Activated naive CD4-positive, alpha-beta T cell treated with Interleukin-2 at 50 U/mL for 16 hours (primary cell): Measurements from ENCODE around the gene TOM1L2.
"Not testable (repeated sequence)": the region's sequence is repeated elsewhere in the genome, so short reads cannot be mapped to it uniquely, and the experiment has no call there.

Experiments used
- DNase-seq: peaks from one replicate; pipeline ENCODE4 v3.0.0-alpha.2; 2020

TOM1L2 gene

DNA sequence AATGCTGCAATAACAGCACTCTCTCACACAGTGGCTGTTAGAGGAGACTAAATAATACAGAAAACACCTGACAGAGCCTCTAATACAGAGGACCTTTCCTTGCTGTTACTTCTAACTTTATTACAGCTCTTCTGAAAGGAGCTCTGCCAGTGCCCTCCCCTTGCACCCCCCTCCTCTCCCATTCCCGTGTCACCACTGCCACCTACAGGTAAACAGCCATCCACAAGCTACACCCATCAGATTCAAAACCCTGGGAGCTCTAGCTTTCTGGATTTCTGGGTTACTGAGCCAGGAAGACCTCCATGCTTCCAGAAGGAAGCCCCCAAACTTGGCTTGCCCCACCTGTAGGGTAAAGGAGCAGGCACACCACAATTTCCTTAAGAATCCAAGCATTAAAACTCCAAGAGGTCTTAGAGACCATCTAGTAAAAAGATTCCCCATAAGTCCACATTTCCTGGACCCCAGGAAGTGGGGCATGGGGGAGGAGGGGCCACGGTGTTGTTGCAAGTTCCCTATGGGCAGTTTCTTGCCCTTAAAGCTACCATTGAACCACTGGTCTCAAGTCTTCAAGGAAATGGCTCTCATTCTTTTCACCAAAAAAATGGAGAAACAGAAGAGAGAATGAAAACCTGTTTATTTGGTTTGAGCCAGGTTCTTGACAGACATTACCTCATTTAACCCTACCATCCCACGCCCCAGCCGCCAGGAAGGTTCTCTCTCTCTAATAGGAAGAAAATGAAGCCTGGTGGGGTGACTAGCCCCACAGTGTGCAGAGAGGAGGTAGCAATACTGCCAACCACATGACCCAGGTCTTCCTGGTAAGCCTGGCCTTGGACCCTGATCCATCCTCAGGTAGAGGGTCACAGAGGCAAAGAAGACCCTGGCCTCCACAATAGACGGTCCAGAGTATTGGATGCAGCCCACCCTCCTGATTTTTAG lies 52.8 kb downstream of the TOM1L2 start:
- peak; percentile 62 for DNase-seq

DNA sequence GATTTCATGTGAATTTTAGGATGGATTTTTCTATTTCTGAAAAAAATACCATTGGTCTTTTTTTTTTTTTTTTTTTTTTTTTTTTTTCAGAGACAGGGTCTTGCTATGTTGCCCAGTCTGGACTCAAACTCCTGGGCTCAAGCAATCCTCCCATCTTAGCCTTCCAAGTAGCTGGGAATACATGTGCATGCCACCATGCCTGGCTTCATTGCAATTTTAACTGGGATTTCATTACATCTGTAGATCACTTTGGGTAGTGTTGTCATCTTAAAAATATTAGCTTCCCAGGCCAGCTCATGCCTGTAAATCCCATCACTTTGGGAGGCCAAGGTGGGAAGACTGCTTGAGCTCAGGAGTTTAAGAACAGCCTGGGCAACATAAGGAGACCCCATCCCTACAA lies 54.8 kb downstream of the TOM1L2 start:
- no peak for DNase-seq

DNA sequence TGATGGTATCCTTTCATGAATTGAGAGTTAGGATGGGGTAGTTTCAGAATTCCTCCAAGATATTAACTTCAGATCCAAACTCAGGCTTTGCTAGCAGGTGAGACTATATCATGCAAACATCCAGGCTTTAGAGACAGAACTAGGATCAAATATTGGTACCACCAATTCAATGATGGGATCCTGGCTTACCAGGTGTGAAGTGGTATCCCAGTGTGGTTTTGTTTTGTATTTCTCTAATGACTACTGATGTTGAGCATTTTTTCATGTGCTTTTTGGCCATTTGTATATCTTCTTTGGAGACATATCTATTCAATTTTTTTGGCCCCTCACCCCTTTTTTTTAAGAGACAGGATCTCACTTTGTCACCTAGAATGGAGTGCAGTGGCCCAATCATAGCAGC lies 57.0 kb downstream of the TOM1L2 start:
- DNase-seq: no peak

DNA sequence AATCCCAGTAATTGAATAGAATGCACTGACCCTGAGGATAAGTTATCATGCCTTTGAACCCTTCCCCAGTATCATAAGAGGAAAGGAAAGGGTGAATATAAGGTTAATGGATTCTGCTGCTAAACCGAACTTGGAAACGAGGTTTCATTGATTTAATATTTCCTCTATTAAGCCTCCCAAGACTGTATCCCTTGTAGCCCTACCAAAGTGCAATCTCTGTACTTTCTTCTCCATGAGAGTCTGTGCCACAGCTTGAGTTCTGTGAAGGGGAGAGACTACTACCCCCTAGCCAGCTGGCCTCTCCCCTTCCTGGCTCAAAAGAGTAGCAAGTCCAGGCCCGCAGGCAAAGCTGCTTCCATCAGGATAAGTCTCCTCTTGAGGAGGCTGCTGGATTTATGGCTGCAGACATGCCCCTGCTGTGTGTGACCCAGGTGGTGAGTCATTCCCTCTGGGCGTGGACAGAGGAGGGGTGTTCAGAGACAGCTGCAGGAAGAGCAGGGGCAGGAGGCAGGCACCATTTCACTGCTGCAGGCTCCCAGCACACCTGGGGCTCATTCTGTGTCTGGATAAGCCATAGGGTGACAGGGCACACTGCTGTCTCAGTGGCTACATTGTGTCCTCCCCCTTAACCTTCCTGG lies 58.4 kb downstream of the TOM1L2 start:
- peak; percentile 30 for DNase-seq

DNA sequence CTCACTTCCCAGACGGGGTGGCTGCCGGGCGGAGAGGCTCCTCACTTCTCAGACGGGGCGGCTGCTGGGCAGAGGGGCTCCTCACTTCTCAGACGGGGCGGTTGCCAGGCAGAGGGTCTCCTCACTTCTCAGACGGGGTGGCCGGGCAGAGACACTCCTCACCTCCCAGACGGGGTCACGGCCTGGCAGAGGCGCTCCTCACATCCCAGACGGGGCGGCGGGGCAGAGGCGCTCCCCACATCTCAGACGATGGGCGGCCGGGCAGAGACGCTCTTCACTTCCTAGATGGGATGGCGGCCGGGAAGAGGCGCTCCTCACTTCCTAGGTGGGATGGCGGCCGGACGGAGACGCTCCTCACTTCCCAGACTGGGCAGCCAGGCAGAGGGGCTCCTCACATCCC lies 59.9 kb downstream of the TOM1L2 start:
- not testable (repeated sequence) for DNase-seq

DNA sequence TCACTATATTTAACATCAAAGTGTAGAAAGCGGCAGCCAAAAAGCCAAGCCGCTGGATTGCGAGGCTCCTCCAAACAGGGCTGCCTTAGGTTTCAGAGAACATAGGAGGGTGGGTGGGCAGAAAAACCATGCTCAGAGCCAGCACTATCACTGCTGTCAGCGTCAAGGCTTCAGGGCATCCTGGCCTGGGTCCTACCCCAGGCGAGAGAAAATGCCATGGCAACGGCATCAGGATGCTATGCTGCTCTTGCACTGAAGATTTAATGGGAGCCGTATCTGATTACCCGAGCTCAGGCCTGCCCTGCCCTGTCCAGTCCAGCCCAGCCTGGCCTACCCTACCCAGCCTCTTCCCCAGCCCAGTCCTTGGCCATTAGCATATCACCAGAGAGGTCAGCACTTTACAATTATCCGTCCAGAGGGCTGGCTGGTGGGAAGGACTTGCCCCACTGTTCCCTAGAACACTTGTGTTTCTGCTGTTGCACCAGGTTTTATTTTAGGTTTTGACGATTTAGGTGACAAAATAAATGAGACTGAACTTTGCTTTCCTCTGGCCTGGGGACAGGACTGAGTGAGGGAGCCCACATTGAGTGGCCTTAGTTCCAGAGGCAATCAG lies 61.1 kb downstream of the TOM1L2 start:
- DNase-seq: no peak

DNA sequence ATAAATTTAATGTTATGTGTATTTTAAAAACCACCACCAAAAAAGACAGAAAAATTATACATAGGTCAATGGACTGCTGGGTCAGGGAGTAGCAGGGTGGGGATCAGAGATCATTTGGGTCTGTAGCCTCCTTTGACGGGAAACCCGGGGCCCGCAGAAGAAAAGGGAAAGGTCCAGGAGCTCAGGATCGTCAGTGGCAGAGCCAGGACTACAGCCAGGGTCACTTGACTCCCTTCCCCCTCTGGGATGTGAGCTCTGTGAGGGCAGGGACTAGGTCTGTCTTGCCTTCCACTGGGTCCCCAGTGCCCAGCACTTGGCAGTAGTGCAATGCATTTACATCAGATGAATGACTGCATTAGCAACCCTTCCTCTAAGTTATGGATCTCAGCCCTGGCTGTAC lies 62.1 kb downstream of the TOM1L2 start:
- DNase-seq: no peak

DNA sequence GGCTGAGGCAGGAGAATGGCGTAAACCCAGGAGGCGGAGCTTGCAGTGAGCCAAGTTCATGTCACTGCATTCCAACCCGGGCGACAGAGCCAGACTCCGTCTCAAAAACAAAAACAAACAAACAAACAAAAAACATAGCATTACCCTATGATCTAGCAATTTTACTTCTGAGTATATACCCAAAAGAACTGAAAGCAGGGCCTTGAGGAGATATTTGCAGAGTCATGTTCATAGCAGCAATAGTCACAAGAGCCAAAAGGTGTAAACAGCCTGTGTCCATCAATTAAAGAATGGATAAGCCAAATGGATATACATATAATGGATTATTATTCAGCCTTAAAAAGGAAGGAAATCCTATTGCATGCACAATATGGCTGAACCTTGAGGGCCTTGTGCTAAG lies 63.1 kb downstream of the TOM1L2 start:
- no peak for DNase-seq

DNA sequence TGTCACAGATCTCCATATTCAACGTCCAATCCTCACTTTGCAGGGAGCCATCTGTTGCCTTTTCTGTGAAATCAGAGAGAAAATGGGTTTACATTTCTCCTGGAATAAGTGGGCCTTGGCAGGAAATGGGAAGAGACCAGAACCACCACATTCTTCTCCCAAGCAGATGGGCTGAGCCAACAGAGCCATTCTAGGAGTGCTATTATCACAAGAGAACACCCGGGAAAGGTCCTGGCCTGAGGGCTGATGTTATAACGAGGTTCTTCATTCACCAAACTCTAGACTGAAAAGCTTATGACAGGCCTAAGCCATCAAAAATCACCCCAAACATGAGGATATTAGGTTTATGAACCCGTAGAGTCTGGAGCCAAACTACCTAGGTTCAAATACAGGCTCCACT lies 64.7 kb downstream of the TOM1L2 start:
- no peak for DNase-seq

DNA sequence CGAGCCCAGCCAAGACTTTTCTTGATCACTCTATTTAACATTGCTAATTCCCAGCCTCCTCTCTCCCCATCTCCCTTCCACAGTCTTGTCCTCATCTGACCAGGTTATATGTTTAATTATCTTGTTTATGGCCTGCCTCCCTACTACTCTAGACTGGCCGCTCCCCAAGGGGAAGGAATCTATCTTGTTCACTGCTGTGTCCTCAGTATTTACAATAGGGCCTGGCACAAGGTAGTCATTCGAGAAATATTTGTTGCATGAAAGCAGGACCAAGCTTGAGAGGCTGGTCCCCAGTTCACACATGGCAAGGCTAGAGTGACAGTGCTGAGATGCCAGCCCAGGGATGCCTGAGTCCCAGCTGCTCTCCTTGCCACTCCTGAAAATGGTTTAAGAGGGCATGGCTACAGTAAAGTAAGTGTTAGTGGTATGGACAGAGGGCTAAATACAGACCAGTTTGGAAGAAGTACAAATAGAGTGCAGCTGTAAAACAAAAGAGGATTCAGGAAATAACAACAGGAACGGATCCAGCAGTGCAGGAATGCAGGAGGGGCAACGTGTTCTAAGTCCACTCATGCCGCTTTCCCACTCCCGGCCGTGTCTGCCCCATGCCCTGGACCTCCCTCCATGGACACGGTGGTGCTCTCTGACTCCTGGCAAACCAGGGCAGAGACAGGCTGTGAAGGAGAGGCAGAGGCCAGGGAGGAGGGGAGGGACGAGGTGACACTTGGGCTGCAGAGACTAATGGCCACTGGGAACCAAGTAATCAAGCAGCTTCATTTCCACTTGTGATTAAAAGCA lies 65.6 kb downstream of the TOM1L2 start:
- DNase-seq: no peak

DNA sequence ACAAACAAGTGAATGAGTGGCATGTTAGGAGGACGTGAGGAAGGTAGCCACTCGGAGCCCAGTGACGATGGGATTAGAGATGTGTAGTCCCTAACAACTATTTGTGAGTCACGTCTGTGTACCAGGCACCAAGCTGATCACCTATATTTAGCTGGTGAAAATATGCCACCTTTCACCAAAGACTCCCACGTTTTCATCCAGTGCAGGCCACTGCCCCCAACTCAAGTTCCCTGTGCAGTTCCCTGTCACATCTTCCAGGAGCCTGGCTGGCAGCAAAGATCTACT lies 67.2 kb downstream of the TOM1L2 start:
- no peak for DNase-seq

DNA sequence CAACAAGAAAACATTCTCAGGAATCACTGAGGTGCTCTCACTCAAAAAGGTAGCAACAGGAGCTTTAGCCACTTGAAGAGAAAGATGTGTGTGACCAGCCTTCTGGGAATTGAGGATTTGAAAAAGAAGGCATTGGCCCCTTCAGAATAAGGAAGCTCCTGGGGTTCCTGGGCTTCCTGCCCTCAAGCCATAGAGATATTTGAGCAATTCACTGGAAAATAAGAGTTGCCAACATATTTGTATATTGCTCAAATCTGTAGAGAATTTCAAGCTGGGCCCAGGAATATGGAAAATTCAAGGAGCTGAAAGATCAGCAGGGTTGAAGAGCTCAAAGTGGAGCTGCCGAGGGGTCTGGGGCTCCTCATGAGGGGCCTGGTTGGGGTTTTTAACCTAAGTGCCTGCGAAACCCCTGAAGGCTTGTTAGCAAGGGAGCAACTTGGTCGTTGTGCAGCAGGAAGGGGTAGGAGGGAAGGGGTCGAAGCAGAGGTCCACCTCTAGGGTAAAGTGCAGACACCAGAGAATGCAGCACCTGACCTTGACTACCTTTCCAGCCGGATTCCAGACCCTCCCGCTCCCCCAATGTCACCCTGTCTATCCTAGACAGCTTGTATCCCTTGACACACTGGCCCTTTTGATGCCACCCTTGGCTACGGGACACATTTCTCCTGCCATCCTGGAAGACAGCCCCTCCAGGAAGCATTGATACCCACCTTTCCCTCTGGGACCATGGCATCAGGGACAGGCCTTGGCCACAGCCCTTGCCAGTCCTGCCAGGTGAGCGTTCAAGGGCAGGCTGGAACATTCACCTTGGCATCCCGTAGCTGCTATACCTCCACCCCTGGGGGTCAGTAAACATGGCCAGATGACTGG lies 67.8 kb downstream of the TOM1L2 start:
- no peak for DNase-seq

DNA sequence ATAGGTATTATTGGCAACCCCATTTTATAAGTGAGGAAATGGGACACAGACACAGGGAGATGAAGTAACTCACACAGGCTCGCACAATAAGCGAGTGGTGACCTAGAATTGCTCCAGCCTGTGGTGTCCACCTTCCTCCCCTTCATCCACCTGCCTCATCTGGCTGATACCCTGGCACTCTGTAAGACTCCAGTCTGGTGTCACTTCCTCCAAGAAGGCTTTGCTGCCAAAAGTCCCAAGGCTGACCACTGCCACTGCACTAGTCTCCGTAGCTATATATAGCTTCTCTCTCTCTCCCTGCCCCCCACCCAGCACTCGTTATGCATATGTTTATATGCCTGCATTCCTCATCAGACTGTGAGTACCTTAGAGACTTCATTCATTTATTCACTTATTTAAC lies 69.3 kb downstream of the TOM1L2 start:
- DNase-seq: no peak

DNA sequence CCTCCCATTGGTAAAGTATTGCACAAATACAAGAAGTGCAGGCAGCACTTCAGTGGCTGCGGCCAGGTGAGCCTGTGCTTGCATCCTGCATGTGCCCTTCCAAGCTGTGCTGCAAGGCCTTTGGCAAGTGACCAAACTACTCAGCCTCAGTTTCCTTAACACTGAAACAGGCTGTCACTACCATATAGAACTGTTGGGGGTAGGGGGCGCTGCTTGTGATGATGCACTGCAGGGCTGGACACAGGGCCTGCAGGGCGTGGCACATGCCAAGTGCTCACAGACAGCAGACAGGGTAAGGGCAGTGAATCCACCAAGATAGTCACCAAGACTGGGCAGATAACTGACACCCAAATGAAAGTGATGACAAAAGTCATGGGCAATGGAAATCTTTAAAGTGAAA lies 69.8 kb downstream of the TOM1L2 start:
- DNase-seq: no peak

DNA sequence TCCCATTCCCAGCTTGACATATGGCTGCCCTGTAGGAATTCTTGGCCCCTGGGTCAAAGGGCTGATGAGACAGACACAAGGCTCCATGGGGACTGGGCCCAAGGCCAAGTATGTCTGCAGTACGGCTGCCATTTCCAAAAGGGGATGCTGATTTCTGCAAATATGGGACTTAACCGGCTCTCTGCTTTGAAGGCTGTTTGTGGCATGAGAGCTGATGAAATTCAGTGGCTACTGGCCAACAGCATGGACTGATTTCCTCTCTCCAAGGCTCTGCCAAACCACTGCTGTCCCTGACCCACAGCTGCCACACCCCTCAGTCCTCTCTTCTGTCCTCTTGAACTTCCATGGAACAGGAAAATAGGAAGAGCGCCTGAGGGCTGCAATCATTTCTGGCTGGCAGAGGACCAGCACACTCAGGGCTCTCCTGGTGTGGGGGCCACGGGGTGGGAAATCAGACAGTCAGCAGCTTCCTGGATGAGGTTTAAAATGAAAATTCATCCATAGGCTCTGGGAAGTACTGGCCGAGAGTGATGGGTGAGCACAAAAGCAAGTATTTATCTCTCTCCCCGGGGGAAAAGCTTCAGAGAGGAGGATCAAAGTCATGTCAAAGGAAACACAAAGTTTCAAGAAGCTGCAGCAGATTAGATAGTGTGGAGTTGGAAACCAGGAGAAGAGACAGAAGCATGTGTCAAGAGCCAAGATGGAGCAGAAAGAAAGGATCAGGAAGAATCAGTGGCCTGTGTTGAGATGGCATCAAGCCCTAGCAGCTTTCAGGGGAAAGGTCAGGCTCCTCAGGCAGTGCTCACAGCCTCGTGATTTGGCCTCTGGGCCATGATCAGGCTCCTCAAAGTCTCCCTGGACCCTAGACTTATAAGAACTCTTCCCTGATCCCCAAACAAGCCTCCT lies 71.3 kb downstream of the TOM1L2 start:
- no peak for DNase-seq

DNA sequence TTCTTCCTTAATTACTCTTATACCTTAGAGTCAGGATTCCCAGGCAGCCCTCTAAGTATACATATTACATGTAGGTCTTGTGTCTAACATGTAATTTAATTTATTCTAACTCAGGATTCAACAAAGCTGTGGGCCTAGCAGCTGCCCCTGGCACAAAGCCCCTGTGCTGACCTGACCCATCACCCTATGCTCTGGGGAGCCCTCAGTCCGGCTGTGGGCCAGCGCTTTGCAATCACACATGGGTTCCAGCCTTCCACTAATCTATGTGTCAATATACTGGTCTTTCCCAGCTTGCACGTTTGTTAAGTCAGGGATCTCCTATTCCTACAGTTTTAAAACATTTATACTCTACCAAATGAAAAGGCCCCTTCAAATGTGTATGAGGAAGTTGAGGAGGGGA lies 72.7 kb downstream of the TOM1L2 start:
- no peak for DNase-seq

DNA sequence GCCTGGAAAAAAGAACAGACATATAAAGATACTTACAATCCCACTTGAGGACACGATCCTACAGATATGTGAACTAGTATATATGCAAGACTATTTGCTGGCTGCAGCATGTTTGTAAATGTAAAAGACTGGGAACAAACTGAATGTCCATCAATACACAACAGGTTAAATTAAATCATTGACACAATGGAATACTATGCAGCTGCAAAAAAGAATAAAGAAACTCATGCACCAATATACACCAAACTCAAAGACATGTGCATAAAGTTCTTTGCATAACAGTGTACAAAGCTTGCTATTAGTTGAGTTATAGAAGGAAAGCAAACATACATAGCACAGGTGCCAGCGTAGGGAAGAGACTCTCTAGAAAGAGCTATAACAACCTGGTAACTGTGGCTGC lies 73.5 kb downstream of the TOM1L2 start:
- no peak for DNase-seq

DNA sequence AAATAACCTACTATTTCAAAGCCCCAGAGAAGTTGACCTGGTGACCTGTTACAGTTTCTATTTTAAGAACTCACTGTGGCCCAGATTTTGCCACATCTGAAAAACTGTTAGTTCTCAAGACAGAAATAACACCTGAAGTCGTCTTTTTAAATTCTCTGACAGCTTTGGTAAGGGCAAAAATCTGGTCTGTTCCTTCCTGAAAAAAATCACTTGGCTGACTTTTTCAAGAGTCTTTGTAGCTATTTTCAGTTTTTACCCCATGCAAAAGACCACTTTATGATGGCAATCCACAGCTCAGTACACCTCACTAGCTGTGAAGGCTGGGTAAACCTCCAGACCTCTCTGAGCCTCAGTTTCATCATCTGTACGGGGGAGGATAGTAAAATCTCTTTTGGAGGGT lies 74.8 kb downstream of the TOM1L2 start:
- DNase-seq: no peak

DNA sequence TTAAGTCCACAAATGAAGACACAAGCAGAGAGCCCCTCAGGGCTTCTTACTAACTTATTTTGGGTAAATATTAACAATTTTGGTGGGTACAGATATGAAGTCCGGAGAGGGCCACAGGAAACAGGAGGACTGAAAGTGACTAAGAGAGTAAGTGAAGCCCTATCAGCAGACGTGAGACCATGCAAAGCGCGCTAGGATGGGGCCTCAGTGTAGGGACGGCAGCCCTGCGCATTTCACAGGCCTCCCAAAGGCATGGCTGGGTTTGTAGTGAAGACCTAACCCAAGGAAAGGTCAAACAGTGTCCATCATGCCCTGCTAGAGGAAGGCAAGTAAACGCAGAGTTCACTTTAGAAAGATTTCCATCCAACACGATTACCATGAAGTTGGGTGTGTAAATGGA lies 75.5 kb downstream of the TOM1L2 start:
- no peak for DNase-seq

DNA sequence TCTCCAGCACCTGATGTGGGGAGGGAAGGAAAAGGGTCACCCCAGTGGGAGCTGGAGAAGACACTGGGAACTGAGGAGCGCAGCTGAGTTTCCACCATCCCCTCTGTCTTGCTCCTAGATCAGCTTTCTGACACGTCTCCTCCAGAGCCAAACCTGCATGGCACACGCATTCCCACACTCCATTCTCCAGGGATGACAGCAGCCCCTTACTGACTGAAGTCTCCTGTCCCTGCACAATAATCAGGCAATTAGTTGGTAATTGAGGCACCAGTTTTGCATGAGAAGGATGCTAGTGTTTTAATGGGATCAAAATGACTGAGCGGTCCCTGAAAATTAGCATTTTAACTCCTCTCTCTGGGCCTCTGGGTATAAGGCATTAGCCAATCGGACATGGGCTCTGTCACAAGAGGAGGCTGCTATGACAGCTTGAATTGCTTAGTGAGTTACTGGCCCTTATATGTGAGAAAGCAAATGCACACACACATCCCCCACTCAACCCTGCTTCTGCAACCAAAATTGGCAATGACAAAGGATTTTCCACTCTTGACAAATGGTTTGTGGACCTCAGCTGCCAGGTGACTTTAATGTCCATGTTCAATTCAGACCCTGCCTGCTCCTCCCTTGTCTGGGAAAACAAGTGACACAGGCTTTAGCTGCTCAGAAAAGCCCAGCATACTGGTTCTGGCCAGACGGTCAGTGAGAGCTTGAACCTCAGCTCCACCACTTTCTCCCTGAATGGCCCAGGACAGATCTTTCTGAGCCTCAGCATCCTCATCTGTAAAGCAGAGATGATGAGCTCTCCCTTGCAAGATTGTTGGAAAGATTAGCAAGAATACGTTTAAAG lies 78.2 kb downstream of the TOM1L2 start:
- no peak for DNase-seq
